Measurements from ENCODE around the gene DNAH14.
"Not testable (repeated sequence)": the region's sequence is repeated elsewhere in the genome, so short reads cannot be mapped to it uniquely, and the experiment has no call there.

Gene DNAH14

DNA sequence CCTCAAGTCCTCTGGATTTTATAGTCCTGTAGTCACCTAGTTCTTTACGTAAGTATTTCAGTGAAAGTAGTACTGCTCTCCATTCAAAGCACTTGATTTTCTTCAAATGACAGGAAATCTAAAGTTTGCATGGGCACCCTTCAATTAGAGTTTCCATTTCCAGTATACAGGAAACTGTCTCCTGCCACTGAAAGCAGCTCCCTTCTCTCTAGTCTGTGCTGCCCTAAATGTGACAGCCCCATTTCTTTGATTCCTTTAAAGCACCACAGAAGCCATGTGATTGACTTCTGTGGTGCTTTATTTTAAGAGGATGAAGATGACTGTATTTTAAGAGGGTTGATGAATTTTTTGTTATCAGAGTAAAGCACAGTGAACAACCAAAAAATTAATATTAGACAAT is 226.1 kb downstream of the DNAH14 start:
- DNase-seq (ENCODE audit: extremely low spot score), result no peak
- CTCF ChIA-PET, result no interaction called here

DNA sequence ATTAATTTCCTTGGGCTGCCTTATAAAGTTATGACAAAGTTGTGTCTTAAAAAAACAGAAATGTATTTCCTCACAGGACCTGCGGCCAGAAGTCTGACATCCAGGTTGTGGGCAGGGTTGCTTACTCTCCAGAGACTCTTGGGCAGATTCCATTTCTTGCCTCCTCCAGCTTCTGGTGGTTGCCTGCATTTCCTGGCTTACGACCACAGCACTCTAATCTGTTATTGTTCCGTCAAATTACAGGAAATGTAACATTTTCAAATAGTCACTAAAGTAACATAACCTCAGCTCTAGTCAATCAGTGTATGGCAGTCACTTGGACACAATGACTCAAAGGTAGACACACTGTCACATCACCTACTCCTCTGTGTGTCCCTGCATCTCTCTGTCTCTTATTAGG is 226.8 kb downstream of the DNAH14 start:
- CTCF ChIA-PET, result no interaction called here
- POLR2A ChIA-PET, result no interaction called here
- TF ChIP-seq, protein P1, sequence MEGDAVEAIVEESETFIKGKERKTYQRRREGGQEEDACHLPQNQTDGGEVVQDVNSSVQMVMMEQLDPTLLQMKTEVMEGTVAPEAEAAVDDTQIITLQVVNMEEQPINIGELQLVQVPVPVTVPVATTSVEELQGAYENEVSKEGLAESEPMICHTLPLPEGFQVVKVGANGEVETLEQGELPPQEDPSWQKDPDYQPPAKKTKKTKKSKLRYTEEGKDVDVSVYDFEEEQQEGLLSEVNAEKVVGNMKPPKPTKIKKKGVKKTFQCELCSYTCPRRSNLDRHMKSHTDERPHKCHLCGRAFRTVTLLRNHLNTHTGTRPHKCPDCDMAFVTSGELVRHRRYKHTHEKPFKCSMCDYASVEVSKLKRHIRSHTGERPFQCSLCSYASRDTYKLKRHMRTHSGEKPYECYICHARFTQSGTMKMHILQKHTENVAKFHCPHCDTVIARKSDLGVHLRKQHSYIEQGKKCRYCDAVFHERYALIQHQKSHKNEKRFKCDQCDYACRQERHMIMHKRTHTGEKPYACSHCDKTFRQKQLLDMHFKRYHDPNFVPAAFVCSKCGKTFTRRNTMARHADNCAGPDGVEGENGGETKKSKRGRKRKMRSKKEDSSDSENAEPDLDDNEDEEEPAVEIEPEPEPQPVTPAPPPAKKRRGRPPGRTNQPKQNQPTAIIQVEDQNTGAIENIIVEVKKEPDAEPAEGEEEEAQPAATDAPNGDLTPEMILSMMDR (IDR thresholded peaks at IDR 0.05; ENCODE audit: control extremely low read depth, extremely low read depth, low read depth, missing control alignments), result no peak
- no peak for DNase-seq (ENCODE audit: extremely low spot score)

More for the DNA sequence above, 226.1 kb downstream of the DNAH14 start:
- TF ChIP-seq, protein P1 (IDR thresholded peaks at IDR 0.05; ENCODE audit: control extremely low read depth, extremely low read depth, low read depth, missing control alignments), result no peak
- POLR2A ChIA-PET, result no interaction called here

DNA sequence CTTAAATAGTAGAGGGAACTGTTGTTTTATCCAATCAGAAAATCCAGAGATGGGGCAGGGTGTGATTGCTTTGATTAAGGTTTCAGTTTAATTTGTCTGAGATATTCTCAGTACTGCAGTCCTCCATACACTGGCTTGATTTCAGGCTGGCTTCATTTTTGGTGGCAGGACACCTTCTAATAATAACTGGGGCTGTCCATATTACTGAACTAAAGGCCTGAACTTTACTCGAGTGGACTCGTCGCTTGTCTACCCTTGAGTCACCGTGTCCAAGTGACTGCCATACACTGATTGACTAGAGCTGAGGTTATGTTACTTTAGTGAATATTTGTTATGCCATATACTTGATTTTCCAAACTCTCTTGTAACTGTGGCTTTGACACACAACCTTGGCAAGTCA is 228.8 kb downstream of the DNAH14 start:
- DNase-seq (ENCODE audit: extremely low spot score), result no peak
- CTCF ChIA-PET, result no interaction called here

DNA sequence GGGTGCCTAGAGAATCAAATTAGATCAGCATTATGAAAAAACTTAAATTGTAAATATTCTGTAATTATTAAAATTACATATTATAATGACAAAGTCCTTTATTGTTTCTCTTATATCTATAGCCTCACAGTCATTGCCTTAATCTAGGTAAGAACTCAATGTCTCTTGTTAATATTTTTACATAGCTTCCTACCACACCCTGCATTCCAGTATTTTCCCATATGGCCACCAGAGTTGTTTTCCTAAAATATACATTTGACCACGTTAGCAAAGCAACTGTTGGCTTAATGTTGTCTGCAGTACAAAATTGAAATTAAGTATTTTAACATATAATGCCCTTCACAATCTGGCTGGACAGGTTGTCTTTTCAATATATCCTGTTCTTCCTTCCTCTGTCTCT is 230.3 kb downstream of the DNAH14 start:
- TF ChIP-seq, protein P1 (IDR thresholded peaks at IDR 0.05; ENCODE audit: control extremely low read depth, extremely low read depth, low read depth, missing control alignments), result no peak
- CTCF ChIA-PET, result no interaction called here
- POLR2A ChIA-PET, result no interaction called here
- no peak for DNase-seq (ENCODE audit: extremely low spot score)

More for the DNA sequence above, 228.8 kb downstream of the DNAH14 start:
- POLR2A ChIA-PET, result no interaction called here
- TF ChIP-seq, protein P1 (IDR thresholded peaks at IDR 0.05; ENCODE audit: control extremely low read depth, extremely low read depth, low read depth, missing control alignments), result no peak

DNA sequence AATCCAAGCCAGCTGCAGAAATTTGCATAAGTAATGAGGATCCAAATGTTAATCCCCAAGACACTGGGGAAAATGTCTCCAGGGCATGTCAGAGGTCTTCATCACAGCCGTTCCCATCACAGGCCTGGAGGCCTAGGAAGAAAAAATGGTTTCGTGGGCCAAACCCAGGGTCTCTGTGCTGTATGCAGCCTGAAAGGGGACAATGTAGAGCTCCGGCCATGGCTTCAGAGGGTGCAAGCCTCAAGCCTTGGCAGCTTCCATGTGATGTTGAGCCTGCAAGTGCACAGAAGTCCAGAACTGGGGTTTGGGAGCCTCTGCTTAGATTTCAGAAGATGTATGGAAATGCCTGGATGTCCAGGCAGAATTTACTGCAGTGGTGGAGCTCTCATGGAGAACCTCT is 247.9 kb downstream of the DNAH14 start:
- CTCF ChIA-PET; DNase-seq (ENCODE audit: extremely low spot score); POLR2A ChIA-PET: not testable (repeated sequence)

DNA sequence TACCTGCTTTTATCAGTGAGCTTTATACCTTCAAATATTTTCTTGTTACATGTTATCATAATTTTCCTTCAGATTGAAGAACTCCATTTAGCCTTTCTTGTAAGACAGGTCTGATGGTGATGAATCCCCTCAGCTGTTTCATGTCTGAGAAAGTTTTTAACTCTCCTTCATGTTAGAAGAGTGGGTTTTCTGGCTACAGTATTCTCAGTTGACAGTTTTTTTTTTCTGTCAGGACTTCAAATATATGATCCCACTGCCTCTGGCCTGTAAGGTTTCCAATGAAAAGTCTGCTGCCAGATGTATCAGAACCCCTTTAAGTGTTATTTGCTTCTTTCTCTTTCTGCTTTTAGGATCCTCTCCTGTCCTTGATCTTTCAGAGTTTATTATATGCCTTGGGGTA is 250.2 kb downstream of the DNAH14 start:
- POLR2A ChIA-PET, result no interaction called here
- no peak for DNase-seq (ENCODE audit: extremely low spot score)
- CTCF ChIA-PET, result no interaction called here
- TF ChIP-seq, protein P1 (IDR thresholded peaks at IDR 0.05; ENCODE audit: control extremely low read depth, extremely low read depth, low read depth, missing control alignments), result no peak

DNA sequence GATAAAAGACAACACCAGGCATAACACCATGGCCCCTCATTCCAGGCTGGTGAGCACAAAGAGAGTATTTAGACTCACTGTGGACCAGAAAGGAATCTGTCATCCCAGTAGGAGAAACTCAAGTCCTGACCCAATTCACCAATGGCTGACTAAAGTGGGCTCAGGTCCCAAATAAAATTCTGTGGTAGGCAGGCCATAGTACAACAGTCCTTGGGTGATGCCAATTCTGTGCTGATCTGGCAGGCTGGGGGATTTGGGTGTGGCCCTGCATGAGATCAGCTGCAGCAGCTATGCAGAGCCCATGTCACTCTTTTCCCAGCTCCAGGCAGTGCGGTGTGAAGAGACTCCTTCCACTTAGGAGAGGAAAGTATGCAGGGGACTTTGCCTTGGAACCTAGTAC is 253.2 kb downstream of the DNAH14 start:
- TF ChIP-seq, protein P1 (IDR thresholded peaks at IDR 0.05; ENCODE audit: control extremely low read depth, extremely low read depth, low read depth, missing control alignments), result no peak
- no peak for DNase-seq (ENCODE audit: extremely low spot score)
- ChIA-PET POLR2A (no interaction called here), CTCF (no interaction called here)

Measured in GM10248 (cell line).